HG02943 (cell line): ENCODE measurements around the gene DDAH1.

Source experiments
- ATAC-seq: cut with Tn5 transposase; IDR thresholded peaks from one replicate; pipeline ENCODE4 v1.9.1; 2021; ENCODE audit warnings: mild to moderate bottlenecking, low read depth, moderate library complexity; ENCODE audit not compliant: unreplicated experiment

The DDAH1 gene

GRCh38 chr1:85445906-85446305, 19.1 kb downstream of the DDAH1 start:
- no peak for ATAC-seq

- ATAC-seq = no peak
These were observed 20.6 kb downstream of the DDAH1 start for GRCh38 chr1:85444381-85444780.

GRCh38 chr1:85440612-85441011, 24.3 kb downstream of the DDAH1 start:
- no peak for ATAC-seq

- ATAC-seq = no peak
These were observed 26.6 kb downstream of the DDAH1 start for GRCh38 chr1:85438353-85438752.

- no peak for ATAC-seq
These were observed 27.8 kb downstream of the DDAH1 start for GRCh38 chr1:85437139-85437538.

DNA sequence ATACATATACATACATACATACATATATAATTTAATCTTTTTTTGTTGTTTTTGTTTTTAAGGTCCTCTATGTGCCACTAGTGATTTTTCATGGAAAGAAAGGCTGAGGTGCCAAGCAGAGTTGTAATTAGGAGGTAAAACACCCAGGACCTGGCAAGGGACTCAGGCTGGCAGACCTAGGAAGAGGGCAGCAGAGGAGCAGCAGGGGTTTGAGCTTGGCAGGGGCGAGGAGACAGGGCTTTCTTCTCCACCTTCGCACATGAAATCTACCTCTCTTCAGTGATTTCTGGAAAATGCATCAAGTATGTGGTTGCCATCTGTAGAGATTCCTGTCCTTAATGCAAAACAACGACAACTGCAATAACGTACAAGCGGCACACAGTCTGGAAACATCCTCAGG, 31.9 kb downstream of the DDAH1 start:
- no peak for ATAC-seq

- ATAC-seq = no peak
These were observed 36.4 kb downstream of the DDAH1 start for GRCh38 chr1:85428471-85429089.

GRCh38 chr1:85427849-85428248, 37.1 kb downstream of the DDAH1 start:
- ATAC-seq = no peak

DNA sequence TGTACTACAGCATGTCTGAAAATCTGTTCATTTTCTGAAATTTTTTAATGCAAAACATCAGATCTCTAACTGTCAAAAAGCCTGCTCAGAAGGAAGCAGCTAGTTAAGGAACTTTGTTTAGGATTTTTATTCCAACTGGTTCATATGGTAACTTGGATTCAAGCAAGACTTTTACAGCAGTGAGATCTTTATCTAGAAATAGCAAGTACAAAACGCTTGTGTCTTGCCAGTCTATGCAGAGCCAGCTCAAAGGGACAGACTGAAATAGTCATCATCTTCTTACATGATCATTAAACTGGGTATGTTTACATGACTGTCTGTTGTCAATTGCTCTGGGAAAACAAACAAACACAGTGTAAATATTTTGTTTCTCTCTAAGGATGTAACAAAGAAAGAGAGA, 37.6 kb downstream of the DDAH1 start:
- ATAC-seq = no peak

- no peak for ATAC-seq
These were observed 43.8 kb downstream of the DDAH1 start for GRCh38 chr1:85421179-85421578.

DNA sequence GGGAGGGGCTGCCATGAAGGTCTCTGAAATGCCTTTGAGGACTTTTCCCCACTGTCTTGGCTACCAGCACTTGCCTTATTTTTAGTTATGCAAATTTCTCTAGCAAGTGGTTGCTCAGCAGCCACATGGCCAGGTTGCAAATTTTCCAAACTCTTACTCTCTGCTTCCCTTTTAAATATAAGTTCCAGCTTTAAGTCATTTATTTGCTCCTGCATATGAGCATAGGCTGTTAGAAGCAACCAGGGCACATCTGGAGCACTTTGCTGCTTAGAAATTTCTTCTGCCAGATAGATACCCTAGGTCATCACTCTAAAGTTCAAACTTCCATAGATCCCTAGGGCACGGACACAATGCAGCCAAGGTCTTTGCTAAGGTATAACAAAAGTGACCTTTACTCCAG, 44.8 kb downstream of the DDAH1 start:
- ATAC-seq = no peak

GRCh38 chr1:85417876-85418275, 47.1 kb downstream of the DDAH1 start:
- no peak for ATAC-seq

DNA sequence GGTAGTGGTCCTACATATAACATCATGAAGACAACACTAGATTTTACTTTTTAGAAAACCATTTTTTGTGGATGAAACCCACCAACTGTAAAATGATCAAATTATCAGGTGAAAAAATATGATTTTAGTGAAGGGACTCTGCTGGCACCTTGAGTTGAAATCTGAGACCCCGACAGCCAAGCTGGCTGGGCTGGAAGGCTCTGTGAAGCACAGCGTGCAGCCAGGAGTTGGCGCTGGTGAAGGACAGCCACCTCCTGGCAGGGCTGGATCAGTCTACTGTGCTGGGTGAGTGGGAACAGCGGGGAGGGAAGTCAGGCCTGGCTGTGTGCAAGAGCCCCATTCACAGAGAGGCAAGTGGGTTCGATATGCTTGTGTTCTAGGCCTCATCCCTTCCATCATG, 47.9 kb downstream of the DDAH1 start:
- ATAC-seq = no peak

GRCh38 chr1:85413169-85413568, 51.8 kb downstream of the DDAH1 start:
- no peak for ATAC-seq

DNA sequence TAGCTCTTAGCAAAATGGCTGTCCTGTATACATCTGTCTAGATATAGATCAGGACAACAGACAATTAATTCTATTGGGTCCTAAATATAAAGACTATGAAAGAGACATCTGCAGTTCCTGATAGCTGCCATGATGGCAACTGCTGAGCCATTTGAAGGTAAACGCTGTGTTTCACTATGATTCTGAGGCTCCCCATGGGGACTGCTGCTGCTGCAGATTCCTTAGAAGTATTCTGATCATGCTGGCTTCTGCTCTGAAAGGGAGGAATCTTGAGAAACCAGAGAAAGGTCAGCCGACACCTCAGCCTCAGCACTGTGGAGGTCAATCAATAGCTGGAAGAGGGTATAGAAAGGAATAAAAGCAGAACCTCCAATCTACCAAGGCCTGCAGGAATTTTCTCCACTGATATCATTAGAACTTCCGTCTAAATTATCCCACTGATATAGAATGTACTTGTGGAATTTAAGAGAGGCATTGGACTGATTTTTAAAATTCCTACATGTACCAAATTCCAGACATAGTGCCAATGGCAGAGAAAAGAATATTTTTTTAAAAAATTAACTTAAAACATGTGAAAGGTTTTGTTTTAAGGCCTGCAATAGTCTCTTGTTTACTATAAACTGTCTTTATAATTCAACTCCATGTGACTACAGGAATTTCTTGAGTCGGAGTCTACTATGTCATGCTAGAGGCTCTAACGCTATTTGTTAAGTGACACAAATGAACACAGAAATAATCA, 53.2 kb downstream of the DDAH1 start:
- ATAC-seq = no peak

DNA sequence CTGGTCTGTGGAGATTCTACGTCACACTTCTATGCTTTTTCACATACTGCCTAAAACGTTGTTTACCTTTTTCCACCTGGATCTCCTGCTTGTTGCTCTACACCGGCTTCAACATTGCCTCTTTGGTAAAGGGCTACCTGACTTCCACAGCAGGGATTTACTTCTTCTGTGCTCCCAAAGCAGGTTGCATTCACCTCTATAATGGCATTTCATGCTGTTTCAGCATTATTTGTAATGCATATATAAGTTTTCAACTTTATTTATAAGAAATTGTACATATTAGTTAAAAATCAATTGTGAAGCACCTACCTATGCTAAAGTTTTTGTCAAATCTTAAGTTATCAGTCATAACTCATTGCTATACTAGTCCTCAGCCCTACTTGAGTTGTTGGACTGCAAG, 55.4 kb downstream of the DDAH1 start:
- ATAC-seq = no peak

- ATAC-seq = no peak
These were observed 57.1 kb downstream of the DDAH1 start for GRCh38 chr1:85407746-85408377.

DNA sequence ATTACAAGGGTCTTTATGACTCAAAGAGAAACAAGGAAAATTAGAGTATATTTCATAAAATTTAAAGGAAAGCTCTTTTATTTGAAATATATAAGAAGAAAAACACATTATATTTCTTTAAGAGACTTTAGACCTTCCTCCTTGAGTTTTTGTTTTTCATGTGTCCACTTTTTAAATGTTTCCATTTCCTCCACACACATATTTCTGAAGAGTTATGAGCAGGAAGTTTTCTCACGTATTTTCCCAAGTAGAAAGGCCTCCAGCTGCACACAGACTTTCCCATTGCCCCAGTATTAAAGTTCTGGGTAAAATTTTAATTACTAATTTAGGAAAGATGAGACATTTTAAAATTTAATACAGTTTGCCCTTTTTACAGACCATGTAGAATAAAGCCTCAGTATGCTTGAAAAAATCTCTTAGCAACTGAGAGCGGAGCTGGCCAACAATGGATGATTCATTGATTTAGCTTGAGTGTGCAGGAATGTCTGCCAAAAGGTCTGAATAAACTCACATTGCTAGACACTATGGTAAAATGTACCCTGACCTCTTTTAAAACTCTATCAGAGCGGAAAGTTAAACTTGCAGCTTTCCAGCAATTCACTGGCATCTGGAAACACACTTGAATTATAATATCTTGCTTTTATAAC, 57.9 kb downstream of the DDAH1 start:
- no peak for ATAC-seq

DNA sequence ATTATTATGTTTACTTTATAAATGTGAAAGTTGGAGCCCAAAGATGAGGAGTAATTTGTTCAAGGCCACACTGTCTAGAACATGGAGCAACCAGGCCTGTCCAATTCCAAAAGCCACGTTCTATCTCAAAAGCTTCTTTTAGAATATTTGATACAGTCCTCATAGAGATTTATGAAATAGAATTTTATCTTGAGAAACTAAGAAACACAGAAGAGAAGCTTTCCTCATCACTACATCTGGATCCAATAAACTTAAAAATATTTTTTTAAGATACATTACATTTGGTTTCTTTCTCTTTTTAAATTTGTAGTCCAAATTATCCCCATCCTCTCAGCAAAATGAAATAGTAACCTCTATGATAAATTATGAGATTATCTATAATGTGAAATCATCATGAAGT, 58.9 kb downstream of the DDAH1 start:
- ATAC-seq = no peak

DNA sequence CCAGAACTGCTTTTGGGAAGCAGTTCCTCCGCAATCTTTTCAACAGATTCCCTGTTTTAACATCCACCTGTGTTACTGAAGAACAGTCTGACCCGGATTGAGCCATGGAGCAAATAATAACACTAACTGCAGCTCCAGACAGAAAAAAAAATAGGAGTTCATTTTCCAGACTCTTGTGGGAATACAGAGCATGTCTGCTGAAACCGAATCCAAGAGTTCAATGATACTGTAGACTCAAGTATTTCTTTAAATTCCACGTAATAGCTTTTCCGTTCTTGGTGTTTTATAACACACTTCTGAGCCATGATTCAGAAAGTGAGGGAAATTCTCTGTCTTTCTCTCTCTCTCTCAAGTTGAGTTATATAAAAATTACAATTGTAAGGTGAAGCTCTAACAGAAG, 60.6 kb downstream of the DDAH1 start:
- no peak for ATAC-seq

DNA sequence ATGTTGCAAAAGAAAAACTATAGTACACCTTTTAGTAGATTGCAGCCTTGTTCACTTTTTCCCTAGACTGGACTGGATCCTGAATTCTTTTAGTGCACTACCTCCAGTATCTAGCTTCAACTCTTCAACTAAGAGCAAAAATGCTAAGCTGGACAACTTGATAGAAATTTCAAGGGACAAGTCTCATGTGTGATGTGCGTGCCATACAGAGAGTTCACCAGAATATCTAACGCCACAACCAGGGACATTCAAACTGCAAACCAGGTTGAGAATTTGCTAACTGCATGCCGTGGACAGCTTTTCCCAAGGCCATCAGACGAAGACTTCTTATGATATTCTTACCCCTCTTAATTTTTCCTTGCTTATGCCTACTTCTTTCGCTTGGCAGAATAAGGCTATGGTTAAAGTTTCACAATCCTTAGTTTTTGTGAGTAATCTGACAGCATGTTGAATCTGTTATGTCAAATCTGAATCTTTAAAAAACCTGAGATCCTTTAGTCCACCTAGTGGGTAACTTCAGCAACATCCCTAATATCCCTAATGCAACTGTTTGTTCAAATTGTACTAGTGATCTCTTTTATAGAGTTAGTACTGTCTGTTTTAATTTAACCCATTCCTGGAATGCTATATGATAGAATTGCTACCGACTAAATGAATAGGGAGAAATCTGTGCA, 66.4 kb downstream of the DDAH1 start:
- ATAC-seq = no peak
